Stimulated activated naive CD8-positive, alpha-beta T cell treated with anti-CD3 and anti-CD28 coated beads, Interleukin-15, Interleukin-2, amounts not matched to agents 100 ng/mL and 50 ng/mL, for 24 hours (primary cell): ENCODE measurements around the gene RAB7B.

Experiments used
- H3K27ac Mint-ChIP-seq: one replicate; pipeline ENCODE4 v1.8.0; 2021; ENCODE audit warnings: mild to moderate bottlenecking, mixed read lengths
- H3K27me3 Mint-ChIP-seq: one replicate; pipeline ENCODE4 v1.8.0; 2021; ENCODE audit warnings: mixed read lengths
- H3K36me3 Mint-ChIP-seq: one replicate; pipeline ENCODE4 v1.8.0; 2021; ENCODE audit warnings: low read depth, mixed read lengths
- H3K4me1 Mint-ChIP-seq: one replicate; pipeline ENCODE4 v1.8.0; 2021; ENCODE audit warnings: low read depth, mixed read lengths
- H3K4me3 Mint-ChIP-seq: one replicate; pipeline ENCODE4 v1.8.0; 2021; ENCODE audit warnings: mild to moderate bottlenecking, mixed read lengths
- H3K9me3 Mint-ChIP-seq: one replicate; pipeline ENCODE4 v1.8.0; 2021; ENCODE audit warnings: mixed read lengths

RAB7B gene

DNA sequence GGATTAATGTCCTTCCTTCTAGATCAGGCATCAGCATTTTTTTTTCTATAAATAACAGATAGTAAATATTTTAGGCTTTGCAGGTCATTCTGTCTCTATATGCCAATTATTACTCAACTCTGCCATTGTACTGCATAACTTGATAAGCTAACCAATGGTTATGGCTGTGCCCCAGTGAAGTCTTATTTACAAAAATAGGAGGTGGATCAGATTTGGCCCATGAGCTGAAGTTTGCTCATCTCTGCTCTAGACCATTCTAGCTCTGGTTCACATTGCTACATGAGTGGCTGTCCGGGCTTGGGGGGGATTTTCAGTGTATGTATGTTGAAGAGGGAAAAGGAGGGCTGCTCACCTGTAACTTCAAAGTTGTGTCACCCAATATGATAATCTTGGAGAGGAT is 10.1 kb downstream of the RAB7B start:
- H3K4me1 Mint-ChIP-seq: peaks cover 4% of the 10 kb centered on the region
- peaks cover 18% of the 10 kb centered on the region for H3K27me3 Mint-ChIP-seq
- H3K9me3 Mint-ChIP-seq: no peaks in the 10 kb centered on the region
- H3K4me3 Mint-ChIP-seq: no peak overlapping the region
- H3K27ac Mint-ChIP-seq: no peak overlapping the region
- no peaks in the 10 kb centered on the region for H3K36me3 Mint-ChIP-seq

DNA sequence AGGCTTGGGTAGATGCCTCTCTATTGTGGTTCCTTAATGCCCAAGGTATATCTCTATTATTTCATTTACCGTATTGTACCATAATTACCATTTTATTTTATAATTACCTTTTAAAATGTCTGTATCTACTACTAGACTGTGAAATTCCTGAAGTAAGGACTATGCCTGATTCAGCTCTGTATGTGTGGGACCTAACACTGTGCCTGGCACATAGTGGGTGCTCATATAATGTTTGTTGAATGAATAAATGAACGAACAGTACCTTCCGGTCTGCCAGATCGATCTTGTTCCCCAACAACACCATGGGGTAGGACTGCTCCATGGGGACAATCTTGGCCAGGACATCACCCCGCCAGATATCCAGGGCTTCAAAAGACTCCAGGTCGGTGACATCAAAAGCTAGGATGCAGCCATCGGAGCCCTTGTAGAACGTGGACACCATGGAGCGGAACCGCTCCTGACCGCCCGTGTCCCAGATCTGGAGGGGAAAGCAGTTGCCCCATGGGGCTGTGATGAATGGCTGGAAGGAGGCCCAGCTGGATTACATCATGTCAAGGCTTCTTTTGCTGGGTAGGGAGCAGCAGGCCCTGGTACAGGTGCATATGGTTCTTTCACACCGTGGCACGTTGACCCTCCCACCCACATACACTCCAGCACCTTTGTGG is 10.8 kb downstream of the RAB7B start:
- no peak overlapping the region for H3K27ac Mint-ChIP-seq
- no peaks in the 10 kb centered on the region for H3K9me3 Mint-ChIP-seq
- no peak overlapping the region for H3K4me3 Mint-ChIP-seq
- no peaks in the 10 kb centered on the region for H3K36me3 Mint-ChIP-seq
- peaks cover 18% of the 10 kb centered on the region for H3K27me3 Mint-ChIP-seq
- H3K4me1 Mint-ChIP-seq: peaks cover 4% of the 10 kb centered on the region

DNA sequence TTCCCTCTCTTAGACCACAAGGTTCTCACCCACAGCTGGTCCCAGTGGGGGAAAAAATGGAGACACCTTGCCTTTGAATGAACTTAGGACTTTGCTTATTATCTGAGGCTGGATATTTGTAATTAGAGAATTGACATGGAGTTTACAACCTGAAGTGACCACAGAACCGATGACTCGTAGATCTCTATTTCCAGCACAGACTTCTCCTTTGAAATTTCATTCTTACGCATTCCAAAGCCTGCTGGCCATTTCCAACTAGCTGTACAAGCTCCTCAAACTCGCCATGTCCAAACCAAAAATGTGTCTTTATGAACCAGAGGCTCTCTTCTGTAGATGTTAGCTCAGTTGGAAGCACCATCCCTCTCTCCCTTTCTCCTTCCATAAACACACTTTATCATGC is 12.0 kb downstream of the RAB7B start:
- H3K36me3 Mint-ChIP-seq: no peaks in the 10 kb centered on the region
- H3K9me3 Mint-ChIP-seq: no peaks in the 10 kb centered on the region
- H3K27ac Mint-ChIP-seq: no peak overlapping the region
- H3K4me1 Mint-ChIP-seq: no peaks in the 10 kb centered on the region
- no peak overlapping the region for H3K4me3 Mint-ChIP-seq
- peaks cover 13% of the 10 kb centered on the region for H3K27me3 Mint-ChIP-seq

DNA sequence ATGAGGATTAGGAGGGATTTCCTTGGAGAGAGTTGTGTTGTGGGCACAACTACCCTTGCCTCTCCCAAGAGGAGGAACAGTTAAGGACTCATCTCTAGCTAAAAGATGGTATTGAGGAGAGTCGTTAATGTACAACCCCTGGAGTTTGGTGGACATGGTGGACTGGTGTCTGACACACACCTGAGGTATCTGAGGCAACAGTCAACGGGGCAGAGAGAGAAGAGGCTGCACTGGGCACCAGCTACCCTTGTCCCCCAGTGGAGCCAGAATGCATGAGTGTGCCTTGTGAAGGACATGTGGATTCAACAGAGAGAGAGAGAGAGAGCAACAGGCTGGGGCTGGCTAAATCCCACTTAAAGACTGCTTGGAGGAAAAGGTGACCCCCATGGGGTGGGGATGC is 13.0 kb downstream of the RAB7B start:
- H3K36me3 Mint-ChIP-seq: no peaks in the 10 kb centered on the region
- H3K27ac Mint-ChIP-seq: no peak overlapping the region
- H3K27me3 Mint-ChIP-seq: peaks cover 13% of the 10 kb centered on the region
- no peaks in the 10 kb centered on the region for H3K9me3 Mint-ChIP-seq
- no peaks in the 10 kb centered on the region for H3K4me1 Mint-ChIP-seq
- no peak overlapping the region for H3K4me3 Mint-ChIP-seq

DNA sequence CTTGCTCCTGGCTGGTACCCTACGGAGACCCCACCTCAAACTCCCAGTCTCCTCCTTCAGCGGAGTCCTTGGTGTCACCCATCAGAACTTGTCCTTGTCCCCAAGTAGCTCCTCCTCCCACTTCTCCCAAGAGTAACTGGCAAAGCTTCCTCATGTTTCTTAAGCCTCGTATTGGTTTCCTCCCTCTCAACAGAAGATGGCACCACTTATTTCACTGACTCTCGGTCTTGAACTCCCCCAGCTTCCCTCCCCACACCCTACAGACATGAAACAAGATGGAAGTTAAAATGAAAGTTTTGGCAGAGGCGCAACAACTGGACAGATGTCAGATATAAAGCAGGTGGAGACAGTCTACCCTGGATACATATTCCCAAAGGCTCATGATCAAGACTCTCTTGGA is 13.4 kb downstream of the RAB7B start:
- Mint-ChIP-seq H3K4me3 (no peak overlapping the region), H3K36me3 (no peaks in the 10 kb centered on the region), H3K27ac (no peak overlapping the region), H3K4me1 (no peaks in the 10 kb centered on the region), H3K9me3 (no peaks in the 10 kb centered on the region), H3K27me3 (peaks cover 13% of the 10 kb centered on the region)

DNA sequence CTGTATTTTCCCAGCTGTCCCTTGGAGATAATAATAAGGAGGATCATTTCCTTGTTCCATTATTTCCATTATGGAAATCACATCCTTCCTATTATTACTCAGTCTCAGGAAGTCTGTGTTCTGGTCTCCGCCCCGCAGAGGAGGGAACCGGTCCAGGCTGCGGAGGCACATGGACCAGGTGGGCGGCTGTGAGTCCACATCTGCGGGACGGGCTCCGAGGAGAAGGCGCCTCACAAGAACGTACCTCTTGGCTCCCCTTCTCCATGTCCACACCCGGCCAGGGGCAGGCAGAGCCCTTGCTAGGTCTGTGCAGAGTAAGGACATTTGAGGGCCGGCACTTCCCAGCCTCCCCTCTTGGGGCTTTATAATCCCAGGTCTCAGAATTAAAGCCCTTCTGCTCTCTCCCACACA is 14.6 kb downstream of the RAB7B start:
- Mint-ChIP-seq H3K36me3 (no peaks in the 10 kb centered on the region), H3K27me3 (peaks cover 13% of the 10 kb centered on the region), H3K9me3 (no peaks in the 10 kb centered on the region), H3K27ac (no peak overlapping the region), H3K4me1 (no peaks in the 10 kb centered on the region), H3K4me3 (no peak overlapping the region)

DNA sequence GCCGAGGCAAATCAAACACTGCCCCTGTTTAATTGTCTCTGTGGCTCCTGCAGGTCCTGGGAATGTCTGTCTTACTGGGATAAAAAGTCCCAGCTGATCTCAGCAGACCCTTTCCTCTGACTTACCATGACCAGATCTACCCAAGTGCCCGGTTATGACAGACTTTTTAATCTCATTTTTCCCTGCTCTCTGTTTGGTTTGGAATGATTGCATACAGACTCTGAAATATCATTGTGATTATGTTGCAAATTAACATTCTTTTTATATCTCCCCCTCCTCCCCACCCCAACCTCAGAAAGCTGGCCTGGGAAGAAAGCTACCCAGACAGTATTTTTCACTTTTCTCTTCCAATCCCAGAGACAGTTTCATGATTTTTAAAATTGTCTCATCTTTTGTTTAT is 16.3 kb downstream of the RAB7B start:
- Mint-ChIP-seq H3K27ac (no peak overlapping the region), H3K4me1 (no peaks in the 10 kb centered on the region), H3K4me3 (no peak overlapping the region), H3K27me3 (peaks cover 11% of the 10 kb centered on the region), H3K36me3 (no peaks in the 10 kb centered on the region), H3K9me3 (no peaks in the 10 kb centered on the region)

DNA sequence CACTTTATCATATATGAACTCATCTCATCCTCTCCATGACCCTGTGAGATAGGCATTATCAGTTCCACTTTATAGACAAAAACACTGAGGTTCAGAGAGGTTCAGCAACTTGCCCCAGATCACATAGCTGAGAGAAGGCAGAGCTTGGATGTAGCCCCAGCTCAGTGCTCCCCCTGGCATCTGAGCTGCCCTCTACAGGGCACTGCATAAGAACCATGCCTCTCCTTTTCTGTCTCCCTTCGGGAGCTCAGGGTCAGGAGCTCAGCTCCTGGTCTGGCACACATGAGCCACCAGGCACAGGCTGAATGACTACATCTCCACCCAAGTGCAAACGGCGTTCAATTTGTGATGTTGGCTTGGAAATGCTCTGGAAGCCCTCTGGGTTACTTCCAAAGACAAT is 16.9 kb downstream of the RAB7B start:
- no peaks in the 10 kb centered on the region for H3K36me3 Mint-ChIP-seq
- H3K4me3 Mint-ChIP-seq: no peak overlapping the region
- no peaks in the 10 kb centered on the region for H3K9me3 Mint-ChIP-seq
- H3K27ac Mint-ChIP-seq: no peak overlapping the region
- no peaks in the 10 kb centered on the region for H3K4me1 Mint-ChIP-seq
- H3K27me3 Mint-ChIP-seq: peaks cover 5% of the 10 kb centered on the region

DNA sequence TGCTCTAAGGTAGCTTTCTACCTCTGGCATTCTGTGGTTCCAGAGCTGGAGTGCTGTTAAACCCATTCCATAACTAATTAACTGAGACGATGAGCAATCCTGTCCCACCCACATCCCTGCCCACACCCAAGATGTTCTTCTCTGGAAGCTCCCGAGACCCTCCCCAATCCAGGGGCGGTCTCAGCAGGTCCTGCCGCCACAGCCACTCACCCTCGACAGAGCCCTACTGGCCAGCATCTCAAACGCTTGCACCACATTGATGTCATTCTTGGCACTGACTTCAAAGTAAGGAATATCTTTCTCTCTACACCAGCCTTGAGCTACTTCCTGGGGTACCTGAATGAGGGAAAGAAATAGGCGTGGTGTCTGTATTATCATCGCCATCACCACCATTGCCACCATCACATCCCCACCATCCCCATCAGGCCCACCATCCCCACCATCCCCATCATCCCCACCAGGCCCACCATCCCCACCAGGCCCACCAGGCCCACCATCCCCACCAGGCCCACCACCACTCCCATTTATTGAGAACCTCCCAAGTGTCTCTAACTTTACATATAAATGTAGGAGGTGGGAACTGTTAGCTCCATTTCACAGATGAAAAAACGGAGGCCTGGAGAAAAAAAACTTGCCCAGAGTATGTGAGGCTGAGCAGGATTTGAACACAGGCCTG is 17.7 kb downstream of the RAB7B start:
- Mint-ChIP-seq H3K9me3 (no peaks in the 10 kb centered on the region), H3K27ac (no peak overlapping the region), H3K36me3 (no peaks in the 10 kb centered on the region), H3K4me3 (no peak overlapping the region), H3K4me1 (no peaks in the 10 kb centered on the region), H3K27me3 (peaks cover 3% of the 10 kb centered on the region)

DNA sequence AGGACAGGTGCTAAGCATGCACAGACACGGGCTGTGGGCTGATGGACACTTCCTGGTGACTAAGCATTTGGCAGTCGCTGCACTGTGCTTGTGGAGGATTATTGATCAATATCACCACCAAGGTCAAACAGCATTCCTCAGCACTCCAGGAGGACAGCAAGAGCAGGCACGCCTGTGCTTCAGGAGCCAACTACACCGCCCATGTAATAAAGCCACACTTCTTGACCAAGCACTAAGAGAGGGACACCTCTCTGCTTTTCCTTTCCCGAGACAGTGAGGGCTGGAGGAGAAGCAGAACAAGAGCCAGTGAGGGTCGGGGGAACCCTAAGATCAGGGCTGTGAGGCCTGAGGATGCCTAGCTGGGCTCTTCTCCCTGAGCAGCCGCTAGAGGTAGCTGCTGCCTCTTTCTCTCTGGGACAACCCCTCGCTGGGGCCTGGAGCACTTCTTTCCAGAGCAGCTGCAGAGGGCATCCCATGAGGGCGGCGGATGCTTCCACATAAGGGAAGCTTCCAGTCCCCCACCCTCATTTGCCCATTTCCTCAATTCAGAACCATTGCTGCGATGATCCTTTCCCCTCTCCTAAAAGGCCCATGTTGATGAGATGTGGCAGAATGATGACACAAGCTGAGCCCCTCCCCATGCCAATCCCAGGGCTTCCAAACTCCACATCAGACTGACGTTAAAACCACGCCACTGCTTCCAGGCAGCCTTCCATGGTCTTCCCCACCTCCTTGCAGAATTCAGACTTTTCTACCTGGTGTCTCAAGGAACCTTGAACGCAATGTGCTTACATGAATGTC is 19.1 kb downstream of the RAB7B start:
- no peak overlapping the region for H3K4me3 Mint-ChIP-seq
- H3K36me3 Mint-ChIP-seq: no peaks in the 10 kb centered on the region
- no peak overlapping the region for H3K27ac Mint-ChIP-seq
- no peaks in the 10 kb centered on the region for H3K9me3 Mint-ChIP-seq
- no peaks in the 10 kb centered on the region for H3K4me1 Mint-ChIP-seq
- no peaks in the 10 kb centered on the region for H3K27me3 Mint-ChIP-seq

DNA sequence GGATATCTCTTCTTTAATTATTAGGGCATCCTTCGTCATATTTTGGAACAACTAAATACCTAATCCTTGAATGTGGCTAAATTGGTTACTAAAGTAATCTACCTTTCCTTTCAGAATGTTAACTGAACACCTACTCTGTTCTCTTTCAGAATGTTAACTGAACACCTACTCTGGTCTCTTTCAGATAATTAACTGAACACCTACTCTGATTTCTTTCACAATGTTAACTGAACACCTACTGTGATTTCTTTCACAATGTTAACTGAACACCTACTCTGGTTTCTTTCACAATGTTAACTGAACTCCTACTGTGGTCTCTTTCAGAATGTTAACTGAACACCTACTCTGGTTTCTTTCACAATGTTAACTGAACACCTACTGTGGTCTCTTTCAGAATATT is 21.9 kb downstream of the RAB7B start:
- Mint-ChIP-seq H3K27me3 (no peaks in the 10 kb centered on the region), H3K36me3 (no peaks in the 10 kb centered on the region), H3K4me3 (no peak overlapping the region), H3K4me1 (no peaks in the 10 kb centered on the region), H3K9me3 (no peaks in the 10 kb centered on the region), H3K27ac (no peak overlapping the region)

DNA sequence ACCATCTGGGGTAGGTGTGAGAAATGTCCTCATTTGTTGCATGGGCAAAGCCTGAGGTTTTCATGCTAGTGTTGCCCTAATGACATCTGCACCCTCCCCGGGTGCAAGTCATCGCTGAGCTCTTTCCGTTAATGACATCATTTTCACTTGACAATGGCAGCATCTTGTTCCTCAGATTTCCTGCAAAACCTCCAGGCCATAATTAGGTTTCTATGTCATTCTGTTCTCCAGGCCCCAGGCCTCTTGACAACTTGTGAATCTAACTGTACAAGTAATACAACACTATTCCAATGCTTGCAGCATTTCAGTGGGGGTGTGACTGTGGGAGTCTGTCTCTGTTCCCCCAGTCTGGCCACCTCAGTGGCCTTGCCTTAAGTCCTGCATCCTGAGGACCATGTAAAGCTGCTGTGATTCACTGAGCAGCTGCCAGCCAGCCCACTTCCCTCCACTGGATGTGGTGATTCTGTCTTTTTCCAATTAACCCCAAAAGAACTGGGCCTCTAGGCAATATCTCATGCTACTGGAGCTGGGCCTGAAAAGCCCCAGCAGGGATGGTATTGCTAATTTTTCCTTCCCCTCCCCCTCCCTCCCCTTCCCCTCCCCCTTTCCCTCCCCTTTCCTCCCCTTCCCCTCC is 22.8 kb downstream of the RAB7B start:
- Mint-ChIP-seq H3K4me3 (no peak overlapping the region), H3K27me3 (no peaks in the 10 kb centered on the region), H3K36me3 (no peaks in the 10 kb centered on the region)

DNA sequence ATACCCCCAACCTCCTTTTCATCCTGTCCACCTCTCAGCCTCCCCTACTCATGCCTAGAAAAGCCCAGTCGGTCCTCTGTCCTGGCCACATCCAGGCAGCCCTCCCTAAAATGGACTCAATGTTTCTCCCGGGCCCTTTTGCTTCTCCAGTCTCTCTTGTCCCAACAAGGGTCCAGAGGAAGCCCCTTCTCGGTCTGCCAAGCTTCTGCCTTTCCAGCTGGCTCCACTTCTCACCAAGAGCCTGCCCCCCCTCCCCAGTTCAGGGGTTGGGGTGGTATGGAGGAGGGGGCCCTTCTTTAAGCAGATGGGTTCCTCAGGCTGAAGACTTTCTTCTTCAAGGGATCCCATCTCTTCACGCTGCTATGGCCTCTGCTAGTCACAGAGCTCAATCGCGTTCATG is 23.9 kb downstream of the RAB7B start:
- Mint-ChIP-seq H3K4me1 (no peaks in the 10 kb centered on the region), H3K27me3 (no peaks in the 10 kb centered on the region), H3K36me3 (no peaks in the 10 kb centered on the region), H3K27ac (no peak overlapping the region), H3K9me3 (peaks cover 10% of the 10 kb centered on the region), H3K4me3 (no peak overlapping the region)

More for the DNA sequence above, 22.8 kb downstream of the RAB7B start:
- no peak overlapping the region for H3K27ac Mint-ChIP-seq
- no peaks in the 10 kb centered on the region for H3K9me3 Mint-ChIP-seq
- H3K4me1 Mint-ChIP-seq: no peaks in the 10 kb centered on the region

DNA sequence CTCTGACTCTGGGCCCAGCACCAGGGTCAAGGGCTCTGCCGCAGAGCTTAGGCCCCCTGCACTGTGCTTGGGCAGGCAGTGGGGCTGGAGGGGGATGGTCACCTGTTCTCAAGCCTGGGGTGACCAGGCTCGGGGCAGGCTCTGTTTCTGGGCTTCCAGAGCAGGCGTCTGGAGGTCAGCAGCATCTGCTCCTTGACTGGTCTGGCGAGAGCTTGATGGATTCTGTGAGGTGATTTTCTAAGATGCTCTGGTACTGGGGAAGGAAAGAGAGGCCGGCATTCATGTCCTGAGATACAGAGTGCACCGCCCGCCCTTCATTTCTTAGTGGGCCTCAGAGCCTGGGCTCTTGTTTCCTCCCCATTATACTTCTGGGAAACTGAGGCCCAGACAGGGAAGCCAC is 24.5 kb downstream of the RAB7B start:
- Mint-ChIP-seq H3K36me3 (no peaks in the 10 kb centered on the region), H3K4me1 (no peaks in the 10 kb centered on the region), H3K4me3 (no peak overlapping the region), H3K27ac (no peak overlapping the region), H3K27me3 (no peaks in the 10 kb centered on the region), H3K9me3 (peaks cover 16% of the 10 kb centered on the region)

DNA sequence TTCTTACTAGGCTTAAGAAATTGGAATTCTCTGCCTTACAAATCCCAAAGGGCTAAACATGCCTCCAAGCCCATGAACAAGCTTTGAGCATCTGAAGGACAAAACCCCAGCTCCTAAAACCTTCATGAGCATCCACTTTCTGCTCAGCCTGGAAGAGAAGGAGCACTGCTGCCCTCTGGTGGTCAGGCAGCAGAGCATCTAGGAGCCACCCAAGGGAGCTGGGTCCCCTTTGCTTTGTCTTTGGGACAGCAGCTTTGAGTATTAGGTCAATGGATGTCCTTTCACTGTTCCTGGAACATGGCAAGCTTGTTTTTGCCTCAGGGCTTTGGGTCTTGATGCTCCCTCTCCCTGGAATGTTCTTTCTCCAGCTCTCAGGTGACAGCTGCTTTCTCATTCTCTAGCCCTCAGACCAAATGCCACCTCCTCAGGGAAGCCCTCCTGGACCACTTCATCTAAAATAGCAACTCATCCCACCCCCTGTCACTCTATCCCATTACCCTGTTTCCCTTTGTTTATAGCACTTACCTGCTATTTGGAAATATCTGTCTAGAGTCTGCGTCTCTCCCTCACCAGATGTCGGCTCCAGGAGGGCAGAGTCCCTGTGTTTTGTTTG is 25.7 kb downstream of the RAB7B start:
- Mint-ChIP-seq H3K9me3 (peaks cover 17% of the 10 kb centered on the region), H3K4me3 (no peak overlapping the region), H3K4me1 (no peaks in the 10 kb centered on the region), H3K27me3 (no peaks in the 10 kb centered on the region), H3K27ac (no peak overlapping the region), H3K36me3 (no peaks in the 10 kb centered on the region)
